WTC11 (cell line): ENCODE data around the gene MPP7.

ENCODE experiments used
- ATF3 ChIP-seq: sonication (generic); formaldehyde crosslinking; conservative IDR thresholded peaks from 2 replicates; pipeline ENCODE4 v1.8.1; 2022; ENCODE audit warnings: mild to moderate bottlenecking, missing genetic modification reagents
- CBFB ChIP-seq: sonication (generic); formaldehyde crosslinking; IDR thresholded peaks from 2 replicates; pipeline ENCODE4 v1.8.1; 2022; ENCODE audit warnings: mild to moderate bottlenecking, low read depth, missing genetic modification reagents
- CREM ChIP-seq: sonication (generic); formaldehyde crosslinking; IDR thresholded peaks from 2 replicates; pipeline ENCODE4 v1.8.1; 2022; ENCODE audit warnings: mild to moderate bottlenecking, missing genetic modification reagents, moderate library complexity
- CTCF ChIP-seq: fragments of 200-600 bp; IDR thresholded peaks from 2 replicates; pipeline ENCODE4 v1.8.0; 2022; ENCODE audit warnings: antibody characterized with exemption
- E2F1 ChIP-seq: sonication (generic); formaldehyde crosslinking; IDR thresholded peaks from 2 replicates; pipeline ENCODE4 v1.8.0; 2022; ENCODE audit warnings: mild to moderate bottlenecking, missing genetic modification reagents
- ESRRA ChIP-seq: sonication (generic); formaldehyde crosslinking; IDR thresholded peaks from 2 replicates; pipeline ENCODE4 v1.8.1; 2022; ENCODE audit warnings: mild to moderate bottlenecking, missing genetic modification reagents, borderline replicate concordance
- FOXP4 ChIP-seq: sonication (generic); formaldehyde crosslinking; IDR thresholded peaks from 2 replicates; pipeline ENCODE4 v1.8.0; 2022; ENCODE audit warnings: mild to moderate bottlenecking, missing genetic modification reagents
- MXD4 ChIP-seq: fragments of 250-450 bp; sonication (Bioruptor Pico); IDR thresholded peaks from 2 replicates; pipeline ENCODE4 v1.8.0; 2021; ENCODE audit warnings: mild to moderate bottlenecking, moderate library complexity, borderline replicate concordance
- SP1 ChIP-seq: sonication (generic); formaldehyde crosslinking; conservative IDR thresholded peaks from 2 replicates; pipeline ENCODE4 v1.8.1; 2022; ENCODE audit warnings: missing genetic modification reagents
- TP53 ChIP-seq: sonication (generic); formaldehyde crosslinking; IDR thresholded peaks from 2 replicates; pipeline ENCODE4 v1.8.1; 2023; ENCODE audit warnings: mild to moderate bottlenecking, missing genetic modification reagents

GRCh38 chr10:28294169-28294532 is 8.7 kb downstream of the MPP7 start:
- TF ChIP-seq CTCF (no peak), TP53 (CRISPR knock-in tag) (no peak), ATF3 (CRISPR knock-in tag) (no peak), ESRRA (CRISPR knock-in tag) (no peak), E2F1 (CRISPR knock-in tag) (no peak), FOXP4 (no peak), SP1 (no peak), CREM (CRISPR knock-in tag) (no peak), CBFB (CRISPR knock-in tag) (no peak), MXD4 (no peak)
